GM23338 (cell line): ENCODE measurements around the gene GRIK1. TPM values are rescaled to one million over a fixed set of nuclear protein-coding genes. Genes with fewer than 3 reads are reported as not detected.

Source experiments
- ATAC-seq: fragments of 200-7000 bp; cut with Tn5 transposase; 3 replicates; pipeline ENCODE4 v1.9.1; 2020
- DNase-seq: peaks from one replicate; pipeline ENCODE4 v3.0.0-alpha.2; 2015; ENCODE audit warnings: low spot score
- H2AFZ ChIP-seq: fragments of 200-600 bp; sonication (generic); 2 replicates; pipeline ENCODE4 v1.8.0; 2016; ENCODE audit warnings: antibody characterized with exemption, mild to moderate bottlenecking, moderate library complexity
- H3F3A ChIP-seq: fragments of 200-600 bp; sonication (generic); replicated peaks from 2 replicates; pipeline ENCODE4 v1.8.0; 2017; ENCODE audit warnings: antibody characterized with exemption, mixed run types, low read depth
- H3K27ac ChIP-seq: fragments of 200-600 bp; sonication (generic); 2 replicates; pipeline ENCODE4 v1.6.1; 2016; ENCODE audit warnings: low read depth
- H3K27me3 ChIP-seq: fragments of 200-600 bp; sonication (generic); 2 replicates; pipeline ENCODE4 v1.8.0; 2016; ENCODE audit warnings: mild to moderate bottlenecking, mixed run types, moderate library complexity; ENCODE audit not compliant: insufficient read depth
- H3K36me3 ChIP-seq: fragments of 200-600 bp; sonication (generic); 2 replicates; pipeline ENCODE4 v1.8.0; 2016; ENCODE audit warnings: mild to moderate bottlenecking; ENCODE audit not compliant: insufficient read depth
- H3K4me1 ChIP-seq: fragments of 200-600 bp; sonication (generic); 2 replicates; pipeline ENCODE4 v1.8.0; 2016; ENCODE audit warnings: mild to moderate bottlenecking, moderate library complexity; ENCODE audit not compliant: insufficient read depth
- H3K4me2 ChIP-seq: fragments of 200-600 bp; sonication (generic); 2 replicates; pipeline ENCODE4 v1.7.1; 2017; ENCODE audit warnings: mixed run types
- H3K4me3 ChIP-seq: fragments of 200-600 bp; sonication (generic); 2 replicates; pipeline ENCODE4 v1.6.1; 2016; ENCODE audit warnings: mixed run types
- H3K79me2 ChIP-seq: fragments of 200-600 bp; sonication (generic); replicated peaks from 2 replicates; pipeline ENCODE4 v1.8.0; 2017; ENCODE audit warnings: mild to moderate bottlenecking; ENCODE audit not compliant: insufficient read depth
- H3K9me2 ChIP-seq: fragments of 200-600 bp; sonication (generic); 2 replicates; pipeline ENCODE4 v1.8.0; 2017; ENCODE audit not compliant: insufficient read depth
- H4K20me1 ChIP-seq: fragments of 200-600 bp; sonication (generic); replicated peaks from 2 replicates; pipeline ENCODE4 v1.8.0; 2017; ENCODE audit warnings: mild to moderate bottlenecking; ENCODE audit not compliant: insufficient read depth
- H3K27ac Mint-ChIP-seq: 2 replicates; pipeline ENCODE4 v1.8.0; 2020; ENCODE audit warnings: inconsistent platforms, mild to moderate bottlenecking, moderate library complexity, mixed read lengths
- H3K27me3 Mint-ChIP-seq: 3 replicates; pipeline ENCODE4 v1.8.0; 2022; ENCODE audit warnings: low read depth, mild to moderate bottlenecking, moderate library complexity, mixed read lengths, inconsistent platforms; ENCODE audit not compliant: insufficient read depth, poor library complexity
- H3K36me3 Mint-ChIP-seq: 3 replicates; pipeline ENCODE4 v1.8.0; 2021; ENCODE audit warnings: low read depth, mild to moderate bottlenecking, inconsistent platforms, moderate library complexity, mixed read lengths
- H3K4me1 Mint-ChIP-seq: 3 replicates; pipeline ENCODE4 v1.8.0; 2020; ENCODE audit warnings: mild to moderate bottlenecking, inconsistent platforms, mixed read lengths
- H3K4me3 Mint-ChIP-seq: 3 replicates; pipeline ENCODE4 v1.8.0; 2021; ENCODE audit warnings: moderate library complexity, mild to moderate bottlenecking, inconsistent platforms, mixed read lengths
- H3K9me3 Mint-ChIP-seq: 3 replicates; pipeline ENCODE4 v1.8.0; 2020; ENCODE audit warnings: moderate library complexity, mild to moderate bottlenecking, inconsistent platforms, mixed read lengths
- CREB1 ChIP-seq: fragments of 250-450 bp; sonication (Bioruptor Pico); IDR thresholded peaks from 2 replicates; pipeline ENCODE4 v1.5.0; 2020; ENCODE audit warnings: low read depth, mild to moderate bottlenecking, moderate library complexity
- CTCF ChIP-seq, 2 experiments: fragments of 200-600 bp in 1 of 2; sonication (generic) in 1 of 2; conservative IDR thresholded peaks; 2 replicates each; pipeline versions ENCODE4 v1.5.1 to v1.6.1; 2016 to 2017; ENCODE audit warnings: antibody characterized with exemption in 2 of 2, low read depth in 2 of 2, mild to moderate bottlenecking in 2 of 2, moderate library complexity in 1 of 2
- ETS1 ChIP-seq: IDR thresholded peaks from 2 replicates; pipeline ENCODE4 v1.6.1; 2016; ENCODE audit warnings: antibody characterized with exemption
- EZH2phosphoT487 ChIP-seq: fragments of 200-600 bp; sonication (generic); IDR thresholded peaks from one replicate; pipeline ENCODE4 v1.8.1; 2018; ENCODE audit warnings: antibody characterized with exemption; ENCODE audit not compliant: unreplicated experiment
- JUNB ChIP-seq: IDR thresholded peaks from one replicate; pipeline ENCODE4 v1.6.1; 2016; ENCODE audit warnings: antibody characterized with exemption; ENCODE audit not compliant: unreplicated experiment
- POLR2AphosphoS5 ChIP-seq: IDR thresholded peaks from 2 replicates; pipeline ENCODE4 v1.6.1; 2016; ENCODE audit warnings: antibody characterized with exemption, low read depth
- REST ChIP-seq: IDR thresholded peaks from one replicate; pipeline ENCODE4 v1.6.1; 2018; ENCODE audit warnings: antibody characterized with exemption; ENCODE audit not compliant: unreplicated experiment
- STAT1 ChIP-seq: IDR thresholded peaks from one replicate; pipeline ENCODE4 v1.6.1; 2016; ENCODE audit warnings: antibody characterized with exemption; ENCODE audit not compliant: unreplicated experiment
- ZNF114 ChIP-seq: fragments of 250-450 bp; sonication (Bioruptor Pico); IDR thresholded peaks from 2 replicates; pipeline ENCODE4 v1.5.0; 2020; ENCODE audit warnings: mild to moderate bottlenecking, moderate library complexity
- ZNF462 ChIP-seq: fragments of 250-450 bp; sonication (Bioruptor Pico); IDR thresholded peaks from 2 replicates; pipeline ENCODE4 v1.5.0; 2020; ENCODE audit warnings: mild to moderate bottlenecking, moderate library complexity
- polyA plus RNA-seq: library from polyadenylated mRNA; unstranded; fragments of >200 nt; fragmentation: Nextera tagmentation; extraction: Ambion mirVana; gene quantifications from 2 replicates; pipeline ENCODE4 v1.2.1, GENCODE V29; 2016
- total RNA-seq: library from RNA; depleted of rRNA; stranded (reverse); fragments of >200 nt; shearing (Covaris generic); gene quantifications from 2 replicates; pipeline ENCODE4 v1.2.3, GENCODE V29; 2014

The GRIK1 gene
- total and polyA plus RNA-seq, 2 experiments from 2014 or later = 0.18 to 0.42 TPM

GRCh38 chr21:29654203-29654602 lies 285.6 kb downstream of the GRIK1 start (continued):
- no peak for TF ChIP-seq REST
- no peak for TF ChIP-seq EZH2phosphoT487
- no peak for TF ChIP-seq JUNB

- no peaks in the 10 kb centered on the region for H3K4me1 Mint-ChIP-seq
- Histone ChIP-seq H3K4me3 (no peak overlapping the region), H3K27ac (no peak overlapping the region), H3K27me3 (no peaks in the 10 kb centered on the region), H2AFZ (no peak overlapping the region), H3K9me2 (0 out of 2 replicates have a peak, but pooled peaks cover 6% of the 10 kb centered on the region), H3K4me2 (no peak overlapping the region), H3K79me2 (no peaks in the 10 kb centered on the region), H3K36me3 (no peaks in the 10 kb centered on the region), H3K4me1 (no peaks in the 10 kb centered on the region), H4K20me1 (no peaks in the 10 kb centered on the region), H3F3A (no peaks in the 10 kb centered on the region)
- no peaks in the 10 kb centered on the region for H3K9me3 Mint-ChIP-seq
- no peaks in the 10 kb centered on the region for H3K27me3 Mint-ChIP-seq
- DNase-seq (no peak), ATAC-seq (no peak)
- H3K4me3 Mint-ChIP-seq = no peak overlapping the region
- no peaks in the 10 kb centered on the region for H3K36me3 Mint-ChIP-seq
- no peak overlapping the region for H3K27ac Mint-ChIP-seq
- TF ChIP-seq EZH2phosphoT487 (no peak), POLR2AphosphoS5 (no peak), ZNF114 (CRISPR knock-in tag) (no peak), CREB1 (CRISPR knock-in tag) (no peak), ZNF462 (CRISPR knock-in tag) (no peak), STAT1 (no peak), CTCF (conservative IDR thresholded peaks at IDR 0.05; ENCODE audit: low read depth in 2 of 2) (no peak), JUNB (no peak), ETS1 (no peak)
Observed at GRCh38 chr21:29650523-29651022, 289.2 kb downstream of the GRIK1 start.
